Gastroesophageal sphincter (tissue), 4 donors: ENCODE results near the gene MCM10. TPM values are rescaled to one million over a fixed set of nuclear protein-coding genes. Genes with fewer than 3 reads are reported as not detected.
"Not testable (repeated sequence)": the region's sequence is repeated elsewhere in the genome, so short reads cannot be mapped to it uniquely, and the experiment has no call there.

Experiments
- ATAC-seq: fragments of 150-250 bp; one replicate; pipeline ENCODE4 v1.9.1; 2016; ENCODE audit warnings: mild to moderate bottlenecking, moderate library complexity
- H3K27ac ChIP-seq, 4 donors: fragments of 200-600 bp; sonication (generic) in 3 of 4; 1 replicate in 3 of 4; 2 replicates in 1 of 4; pipeline ENCODE4 v1.5.1; 2016 to 2019
- H3K27me3 ChIP-seq: fragments of 200-600 bp; sonication (generic); one replicate; pipeline ENCODE4 v1.5.1; 2019
- H3K36me3 ChIP-seq, 2 donors: fragments of 200-600 bp; sonication (generic); one replicate each; pipeline ENCODE4 v1.5.1; 2019; ENCODE audit warnings: control low read depth in 1 of 2
- H3K4me1 ChIP-seq, 3 donors: fragments of 200-600 bp; sonication (generic); 1 replicate in 2 of 3; 2 replicates in 1 of 3; pipeline ENCODE4 v1.5.1; 2016 to 2019; ENCODE audit warnings: control low read depth in 2 of 3
- H3K4me3 ChIP-seq, 2 donors: fragments of 200-600 bp; sonication (generic); one replicate each; pipeline ENCODE4 v1.5.1; 2019; ENCODE audit warnings: mild to moderate bottlenecking in 1 of 2, moderate library complexity in 1 of 2
- H3K9me3 ChIP-seq, 3 donors: fragments of 200-600 bp; sonication (generic); one replicate each; pipeline ENCODE4 v1.5.1; 2017 to 2019; ENCODE audit warnings: control low read depth in 2 of 3
- EP300 ChIP-seq: sonication (generic); formaldehyde crosslinking; IDR thresholded peaks from one replicate; pipeline ENCODE4 v1.6.1; 2017; ENCODE audit warnings: antibody characterized with exemption, mild to moderate bottlenecking
- POLR2A ChIP-seq, 2 donors: fragments of 450-650 bp; IDR thresholded peaks; one replicate each; pipeline ENCODE4 v1.6.1; 2017; ENCODE audit warnings: antibody characterized with exemption in 2 of 2, mild to moderate bottlenecking in 2 of 2, moderate library complexity in 1 of 2
- POLR2AphosphoS5 ChIP-seq: sonication (generic); formaldehyde crosslinking; IDR thresholded peaks from one replicate; pipeline ENCODE4 v1.6.1; 2017; ENCODE audit warnings: antibody characterized with exemption
- WGBS, 2 donors: methylation state at CpG; one replicate each; pipeline ENCODE4 v1.1.5; 2018; ENCODE audit warnings: low coverage in 1 of 2; 5-methylcytosine and 5-hydroxymethylcytosine counted together
- total RNA-seq, 4 donors: library from RNA; depleted of rRNA; stranded (reverse); fragments of >200 nt; gene quantifications; one replicate each; pipeline ENCODE4 v1.1.0, GENCODE V29; 2016
- TF ChIP-seq, protein P1 (sequence below), 4 experiments: fragments of 200-600 bp in 2 of 4; fragments of 450-650 bp in 2 of 4; sonication (generic) in 1 of 4; IDR thresholded peaks; one replicate each; pipeline ENCODE4 v1.5.1; 2017 to 2019; ENCODE audit warnings: antibody characterized with exemption in 4 of 4, mild to moderate bottlenecking in 2 of 4, moderate library complexity in 2 of 4

The MCM10 gene
- total RNA-seq, 4 donors from 2014 or later: 0.08 to 1.1 TPM; not detected in 2

- Histone ChIP-seq H3K27me3 (peaks cover 18% of the 10 kb centered on the region), H3K9me3 (no peaks in the 10 kb centered on the region), H3K4me3 (no peak overlapping the region), H3K36me3 (no peaks in the 10 kb centered on the region), H3K4me1 (no peaks in the 10 kb centered on the region), H3K27ac (no peak overlapping the region)
- 72 to 73% methylated on average over 9 to 11 of the region's 16 CpGs for WGBS, 2 donors
- ATAC-seq: no peak
- TF ChIP-seq POLR2A (IDR thresholded peaks at IDR 0.05) (no peak), POLR2AphosphoS5 (no peak), EP300 (no peak)
- TF ChIP-seq, protein P1, sequence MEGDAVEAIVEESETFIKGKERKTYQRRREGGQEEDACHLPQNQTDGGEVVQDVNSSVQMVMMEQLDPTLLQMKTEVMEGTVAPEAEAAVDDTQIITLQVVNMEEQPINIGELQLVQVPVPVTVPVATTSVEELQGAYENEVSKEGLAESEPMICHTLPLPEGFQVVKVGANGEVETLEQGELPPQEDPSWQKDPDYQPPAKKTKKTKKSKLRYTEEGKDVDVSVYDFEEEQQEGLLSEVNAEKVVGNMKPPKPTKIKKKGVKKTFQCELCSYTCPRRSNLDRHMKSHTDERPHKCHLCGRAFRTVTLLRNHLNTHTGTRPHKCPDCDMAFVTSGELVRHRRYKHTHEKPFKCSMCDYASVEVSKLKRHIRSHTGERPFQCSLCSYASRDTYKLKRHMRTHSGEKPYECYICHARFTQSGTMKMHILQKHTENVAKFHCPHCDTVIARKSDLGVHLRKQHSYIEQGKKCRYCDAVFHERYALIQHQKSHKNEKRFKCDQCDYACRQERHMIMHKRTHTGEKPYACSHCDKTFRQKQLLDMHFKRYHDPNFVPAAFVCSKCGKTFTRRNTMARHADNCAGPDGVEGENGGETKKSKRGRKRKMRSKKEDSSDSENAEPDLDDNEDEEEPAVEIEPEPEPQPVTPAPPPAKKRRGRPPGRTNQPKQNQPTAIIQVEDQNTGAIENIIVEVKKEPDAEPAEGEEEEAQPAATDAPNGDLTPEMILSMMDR (IDR thresholded peaks at IDR 0.05): no peak
Measured at GRCh38 chr10:13238271-13239077, 77.1 kb downstream of the MCM10 start.

DNA sequence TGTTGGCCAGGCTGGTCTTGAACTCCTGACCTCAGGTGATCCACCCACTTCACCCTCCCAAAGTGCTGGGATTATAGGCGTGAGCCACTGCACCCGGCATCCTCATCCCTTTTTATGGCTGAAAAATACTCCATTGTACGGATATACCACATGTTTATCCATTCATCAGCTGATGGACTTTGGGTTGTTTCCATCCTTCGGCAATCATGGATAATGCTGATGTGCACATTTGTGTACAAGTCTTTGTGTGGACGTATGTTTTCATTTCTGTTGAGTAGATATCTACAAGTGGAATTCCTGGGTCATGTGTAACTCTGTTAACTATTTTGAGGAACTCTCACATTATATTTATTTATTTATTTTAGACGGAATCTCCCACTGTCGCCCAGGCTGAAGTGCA is 78.6 kb downstream of the MCM10 start:
- peaks cover 3% of the 10 kb centered on the region for H3K27me3 ChIP-seq
- H3K9me3 ChIP-seq: no peaks in the 10 kb centered on the region
- no peaks in the 10 kb centered on the region for H3K4me1 ChIP-seq
- ATAC-seq: no peak
- H3K27ac ChIP-seq: no peak overlapping the region
- 76 to 84% methylated on average over 4 of the region's 7 CpGs for WGBS, 2 donors
- no peaks in the 10 kb centered on the region for H3K36me3 ChIP-seq
- H3K4me3 ChIP-seq: no peak overlapping the region
- no peak for TF ChIP-seq EP300
- TF ChIP-seq POLR2AphosphoS5: no peak
- TF ChIP-seq, protein P1 (IDR thresholded peaks at IDR 0.05): no peak
- TF ChIP-seq POLR2A (IDR thresholded peaks at IDR 0.05): no peak

DNA sequence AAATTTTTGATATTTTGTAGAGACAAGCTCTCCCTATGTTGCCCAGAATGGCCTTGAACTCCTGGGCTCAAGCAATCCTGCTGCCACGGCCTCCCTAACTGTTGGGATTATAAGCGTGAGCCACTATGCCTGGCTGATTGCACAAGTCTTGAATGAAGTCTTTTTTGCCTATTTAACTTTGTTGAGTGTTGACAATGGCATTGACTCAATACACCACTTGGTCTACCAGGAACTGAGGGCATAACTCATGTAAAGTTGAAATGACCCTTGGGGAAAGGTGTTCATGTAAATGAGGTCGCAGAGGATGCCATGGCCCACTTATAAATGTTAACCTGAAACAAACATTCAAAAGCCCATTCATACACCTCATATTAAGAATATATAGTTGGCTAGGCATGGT is 80.3 kb downstream of the MCM10 start:
- Histone ChIP-seq H3K4me1 (no peaks in the 10 kb centered on the region), H3K4me3 (no peak overlapping the region), H3K36me3 (no peaks in the 10 kb centered on the region), H3K9me3 (no peaks in the 10 kb centered on the region), H3K27me3 (no peaks in the 10 kb centered on the region), H3K27ac (no peak overlapping the region)
- TF ChIP-seq POLR2A (IDR thresholded peaks at IDR 0.05) (no peak), POLR2AphosphoS5 (no peak), EP300 (no peak)
- TF ChIP-seq, protein P1 (IDR thresholded peaks at IDR 0.05): no peak
- WGBS, 2 donors: 75 to 100% methylated on average over 1 of the region's 3 CpGs
- ATAC-seq: no peak

- not testable (repeated sequence) for ATAC-seq, H3K9me3 ChIP-seq
- WGBS, 2 donors: 92 to 95% methylated on average over 2 to 5 of the region's 5 CpGs
Measured at GRCh38 chr10:13242260-13242659, 80.9 kb downstream of the MCM10 start.

GRCh38 chr10:13247246-13247645 is 85.9 kb downstream of the MCM10 start:
- no peak for ATAC-seq
- Histone ChIP-seq H3K36me3 (no peaks in the 10 kb centered on the region), H3K4me3 (no peak overlapping the region), H3K4me1 (no peaks in the 10 kb centered on the region), H3K9me3 (no peaks in the 10 kb centered on the region), H3K27ac (no peak overlapping the region), H3K27me3 (no peaks in the 10 kb centered on the region)
- WGBS, 2 donors: no CpG with 5 or more reads among the region's 9 CpGs
- TF ChIP-seq POLR2A (IDR thresholded peaks at IDR 0.05) (no peak), POLR2AphosphoS5 (no peak), EP300 (no peak)
- TF ChIP-seq, protein P1 (IDR thresholded peaks at IDR 0.05): no peak

More at GRCh38 chr10:13242260-13242659, 80.9 kb downstream of the MCM10 start:
- not testable (repeated sequence) for H3K4me3 ChIP-seq, H3K36me3 ChIP-seq, H3K27ac ChIP-seq, H3K4me1 ChIP-seq, H3K27me3 ChIP-seq
